HCT116 (cell line): ENCODE data around the gene FRRS1. TPM values are rescaled to one million over a fixed set of nuclear protein-coding genes. Genes with fewer than 3 reads are reported as not detected.
A peak's percentile ranks its signal among the peaks of the same experiment; 100 is the strongest.

Experiments used
- ATAC-seq: fragments of 200-7000 bp; cut with Tn5 transposase; 2 replicates; pipeline ENCODE4 v1.9.1; 2020; ENCODE audit warnings: mild to moderate bottlenecking, moderate library complexity
- BruUV-seq: library from RNA; stranded (reverse); fragments of 400-500 nt; replicated peaks from 2 replicates; lab custom pipeline; 2021; lab: Mats Ljungman, UMichigan
- CTCF ChIA-PET: fragments of 300-600 bp; sonication (Branson Sonifier 250); formaldehyde crosslinking; loops from one replicate; lab custom pipeline; 2021; ENCODE audit warnings: antibody characterized with exemption; lab: Charles Lee
- POLR2A ChIA-PET: fragments of 300-600, 350-600 bp; sonication (Branson Sonifier 250); formaldehyde crosslinking; loops from one replicate; lab custom pipeline; 2021; ENCODE audit warnings: antibody characterized with exemption; lab: Charles Lee
- RAD21 ChIA-PET, 2 experiments: fragments of 300-600 bp; sonication (Branson Sonifier 250); formaldehyde crosslinking; loops; one replicate each; lab custom pipeline; 2023; ENCODE audit warnings: low total read pairs in 2 of 2; ENCODE audit not compliant: uncharacterized antibody in 2 of 2, unreplicated experiment in 2 of 2, low non-redundant PET in 1 of 2; lab: Charles Lee
- DNase-seq: peaks from one replicate; pipeline ENCODE4 v3.0.0-alpha.2; 2010; ENCODE audit warnings: low read depth, low spot score
- H2AFZ ChIP-seq: fragments of 200-600 bp; shearing (Covaris generic), sonication (generic); 2 replicates; pipeline ENCODE4 v1.6.1; 2017; ENCODE audit warnings: low read depth, mixed run types, mixed read lengths, antibody characterized with exemption, low read length; ENCODE audit not compliant: poor library complexity, severe bottlenecking
- H3K27ac ChIP-seq: 2 replicates; pipeline ENCODE4 v1.5.1; 2012; ENCODE audit warnings: low read depth, low read length
- H3K27me3 ChIP-seq: fragments of 200-600 bp; sonication (generic); 2 replicates; pipeline ENCODE4 v1.6.1; 2016; ENCODE audit warnings: mixed run types, low read length, mixed read lengths; ENCODE audit not compliant: insufficient read depth
- H3K36me3 ChIP-seq, 2 experiments: fragments of 200-500 bp in 1 of 2; fragments of 200-600 bp in 1 of 2; sonication (Bioruptor generic) in 1 of 2; sonication (generic) in 1 of 2; 2 replicates each; pipeline versions ENCODE4 v1.5.1 to v1.6.1; 2014 to 2016; ENCODE audit warnings: low read length in 2 of 2, inconsistent platforms in 1 of 2, mixed read lengths in 1 of 2, mixed run types in 1 of 2; ENCODE audit not compliant: insufficient read depth in 2 of 2, control insufficient read depth in 1 of 2
- H3K4me1 ChIP-seq, 2 experiments: fragments of 200-600 bp in 1 of 2; sonication (generic) in 1 of 2; 2 replicates each; pipeline versions ENCODE4 v1.5.1 to v1.6.1; 2012 to 2017; ENCODE audit warnings: low read length in 2 of 2, inconsistent platforms in 1 of 2, mild to moderate bottlenecking in 1 of 2, mixed read lengths in 1 of 2, mixed run types in 1 of 2, moderate library complexity in 1 of 2; ENCODE audit not compliant: insufficient read depth in 2 of 2, control insufficient read depth in 1 of 2
- H3K4me2 ChIP-seq: fragments of 200-600 bp; sonication (generic); 2 replicates; pipeline ENCODE4 v1.6.1; 2017; ENCODE audit warnings: mixed run types, low read length, mixed read lengths
- H3K4me3 ChIP-seq, 2 experiments: fragments of 200-600 bp in 1 of 2; sonication (generic) in 1 of 2; replicated peaks in 1 of 2; 2 replicates each; pipeline ENCODE4 v1.5.1; 2011 to 2016; ENCODE audit warnings: low read length in 2 of 2, control low read depth in 1 of 2, low read depth in 1 of 2, mild to moderate bottlenecking in 1 of 2, mixed read lengths in 1 of 2, mixed run types in 1 of 2
- H3K79me2 ChIP-seq: fragments of 200-600 bp; sonication (generic); 2 replicates; pipeline ENCODE4 v1.6.1; 2017; ENCODE audit warnings: mild to moderate bottlenecking, mixed run types, low read length, moderate library complexity, mixed read lengths; ENCODE audit not compliant: insufficient read depth
- H3K9ac ChIP-seq: fragments of 200-600 bp; sonication (generic); 2 replicates; pipeline ENCODE4 v1.6.1; 2016; ENCODE audit warnings: low read length, mixed read lengths
- H3K9me2 ChIP-seq: fragments of 200-600 bp; sonication (generic), shearing (Covaris generic); 2 replicates; pipeline ENCODE4 v1.6.1; 2017; ENCODE audit warnings: mixed run types, mild to moderate bottlenecking, moderate library complexity; ENCODE audit not compliant: insufficient read depth
- H3K9me3 ChIP-seq, 2 experiments: fragments of 200-500 bp in 1 of 2; fragments of 200-600 bp in 1 of 2; sonication (Bioruptor generic) in 1 of 2; sonication (generic) in 1 of 2; 2 replicates each; pipeline ENCODE4 v1.6.1; 2014 to 2017; ENCODE audit warnings: low read length in 2 of 2, mixed read lengths in 2 of 2, inconsistent platforms in 1 of 2, low read depth in 1 of 2, mild to moderate bottlenecking in 1 of 2, mixed run types in 1 of 2, moderate library complexity in 1 of 2; ENCODE audit not compliant: control insufficient read depth in 1 of 2, insufficient read depth in 1 of 2
- H4K20me1 ChIP-seq: fragments of 200-600 bp; sonication (generic), shearing (Covaris generic); 2 replicates; pipeline ENCODE4 v1.6.1; 2017; ENCODE audit warnings: mixed run types, mild to moderate bottlenecking, moderate library complexity; ENCODE audit not compliant: insufficient read depth
- CBX3 ChIP-seq: IDR thresholded peaks from 2 replicates; pipeline ENCODE4 v1.6.1; 2012; ENCODE audit warnings: low read depth
- ELF1 ChIP-seq: IDR thresholded peaks from 2 replicates; pipeline ENCODE4 v1.6.1; 2012; ENCODE audit warnings: low read depth, borderline replicate concordance
- JUND ChIP-seq: IDR thresholded peaks from 2 replicates; pipeline ENCODE4 v1.6.1; 2012
- RAD21 ChIP-seq: IDR thresholded peaks from 2 replicates; pipeline ENCODE4 v1.6.1; 2012; ENCODE audit warnings: low read depth, mild to moderate bottlenecking
- REST ChIP-seq: IDR thresholded peaks from 2 replicates; pipeline ENCODE4 v1.6.1; 2012; ENCODE audit warnings: low read depth
- SIN3A ChIP-seq: IDR thresholded peaks from 2 replicates; pipeline ENCODE4 v1.6.1; 2012; ENCODE audit warnings: low read depth
- SP1 ChIP-seq: IDR thresholded peaks from 2 replicates; pipeline ENCODE4 v1.6.1; 2012; ENCODE audit warnings: low read depth
- YY1 ChIP-seq: IDR thresholded peaks from 2 replicates; pipeline ENCODE4 v1.6.1; 2011; ENCODE audit warnings: low read length, low read depth, moderate library complexity, mild to moderate bottlenecking; ENCODE audit not compliant: insufficient replicate concordance; ENCODE audit errors: extremely low read depth
- intact Hi-C: fragments of 100-400 bp; cut with micrococcal nuclease; formaldehyde crosslinking; loops from 2 replicates; pipeline ENCODE4 v1.10.0; 2022
- total RNA-seq: library from RNA; stranded (reverse); gene quantifications from one replicate; pipeline ENCODE4 v1.2.1, GENCODE V29; 2021; ENCODE audit not compliant: unreplicated experiment
- TF ChIP-seq, protein P1 (sequence below): IDR thresholded peaks from 2 replicates; pipeline ENCODE4 v1.6.1; 2012

The FRRS1 gene
- total RNA-seq, 1 experiment from 2014 or later: 19.8 TPM

DNA sequence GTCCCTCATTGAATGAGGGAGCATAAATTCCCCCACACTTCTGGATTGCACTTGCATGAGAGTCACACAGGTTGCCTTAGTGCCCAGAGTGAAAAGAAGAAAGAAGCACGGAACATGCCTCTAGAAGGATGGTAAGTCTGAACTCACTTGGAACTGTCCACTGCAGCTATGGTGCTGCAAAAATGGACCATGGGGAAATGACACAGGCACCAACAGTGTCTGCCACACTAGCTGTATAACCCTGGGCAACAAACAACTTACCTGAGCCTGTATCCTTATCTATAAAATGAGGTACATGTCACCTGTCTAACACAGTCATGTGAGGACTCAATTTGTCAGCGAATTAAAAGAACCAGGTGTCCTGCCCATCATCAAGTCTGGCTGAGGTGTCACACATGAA, 69.8 kb downstream of the FRRS1 start:
- BruUV-seq: no TSS peak
- ChIA-PET POLR2A (no interaction called here), RAD21 (no interaction called here), CTCF (interaction anchor here (1.7 kb wide), 1 partner anchor 11 kb away, joined by 4 read pairs; no protein-coding TSS in a partner anchor)
- H3K9me2 ChIP-seq: no peaks in the 10 kb centered on the region
- no peak overlapping the region for H3K4me3 ChIP-seq
- no peak for ATAC-seq
- H3K4me2 ChIP-seq: no peak overlapping the region
- no peak overlapping the region for H3K9ac ChIP-seq
- TF ChIP-seq REST (peak; percentile 21), RAD21 (no peak)
- H3K9me3 ChIP-seq: 0 out of 4 replicates have a peak, but pooled peaks cover 0 to 2% of the 10 kb centered on the region in 2 experiments
- H3K27me3 ChIP-seq: no peaks in the 10 kb centered on the region
- H3K4me1 ChIP-seq: no peaks in the 10 kb centered on the region
- no peaks in the 10 kb centered on the region for H4K20me1 ChIP-seq
- intact Hi-C loops: no loop called here
- H2AFZ ChIP-seq: no peak overlapping the region
- no peaks in the 10 kb centered on the region for H3K79me2 ChIP-seq
- H3K27ac ChIP-seq: no peak overlapping the region
- no peak for DNase-seq
- no peaks in the 10 kb centered on the region for H3K36me3 ChIP-seq

GRCh38 chr1:99691175-99691574, 75.3 kb downstream of the FRRS1 start:
- RAD21 ChIA-PET: no interaction called here

More at GRCh38 chr1:99691175-99691574, 75.3 kb downstream of the FRRS1 start:
- Histone ChIP-seq H3K27ac (no peak overlapping the region), H3K4me1 (no peaks in the 10 kb centered on the region), H3K36me3 (no peaks in the 10 kb centered on the region), H3K9me2 (no peaks in the 10 kb centered on the region), H3K79me2 (no peaks in the 10 kb centered on the region), H3K9me3 (no peaks in the 10 kb centered on the region), H3K4me2 (no peak overlapping the region), H3K9ac (no peak overlapping the region), H3K27me3 (no peaks in the 10 kb centered on the region), H4K20me1 (no peaks in the 10 kb centered on the region), H3K4me3 (no peak overlapping the region), H2AFZ (no peak overlapping the region)
- DNase-seq (no peak), ATAC-seq (no peak)
- ChIA-PET CTCF (no interaction called here), POLR2A (no interaction called here)
- intact Hi-C loops: no loop called here
- TF ChIP-seq SP1: no peak
- TF ChIP-seq, protein P1, sequence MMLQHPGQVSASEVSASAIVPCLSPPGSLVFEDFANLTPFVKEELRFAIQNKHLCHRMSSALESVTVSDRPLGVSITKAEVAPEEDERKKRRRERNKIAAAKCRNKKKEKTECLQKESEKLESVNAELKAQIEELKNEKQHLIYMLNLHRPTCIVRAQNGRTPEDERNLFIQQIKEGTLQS: no peak
- TF ChIP-seq SIN3A: no peak
- no peak for TF ChIP-seq CBX3
- no peak for TF ChIP-seq JUND
- no peak for TF ChIP-seq ELF1
- TF ChIP-seq YY1: no peak
- BruUV-seq: no TSS peak
